GM12892 (cell line): ENCODE results near the gene PRKAG3.

Source experiments
- POLR2A ChIP-seq: IDR thresholded peaks from 2 replicates; pipeline ENCODE4 v1.6.1; 2011; ENCODE audit warnings: low read depth, low read length, control low read depth
- POLR2AphosphoS5 ChIP-seq: IDR thresholded peaks from 2 replicates; pipeline ENCODE4 v1.6.1; 2011; ENCODE audit warnings: low read depth, low read length, control low read depth

DNA sequence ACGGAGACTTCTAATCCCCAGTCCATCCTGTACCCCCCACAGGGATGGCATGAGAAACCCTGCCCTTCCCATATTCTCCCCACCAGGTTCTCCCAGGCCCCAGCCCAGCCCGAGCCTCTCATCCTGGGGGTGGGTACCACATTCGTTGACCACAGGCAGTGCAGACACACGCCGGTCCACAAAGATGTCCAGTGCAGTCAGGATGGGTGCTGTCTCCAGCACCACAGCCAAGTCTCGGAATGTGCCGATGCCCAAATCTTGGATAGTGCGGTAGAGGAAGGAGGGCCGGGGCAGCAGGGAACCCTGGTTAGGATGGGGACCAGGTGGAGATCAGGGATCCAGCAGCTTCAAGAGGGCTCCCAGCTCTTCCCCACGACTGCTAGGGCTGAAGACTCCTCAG is 4.8 kb downstream of the PRKAG3 start:
- TF ChIP-seq POLR2AphosphoS5 (no peak), POLR2A (no peak)
